ENCODE data around the gene DST. TPM values are rescaled to one million over a fixed set of nuclear protein-coding genes. Genes with fewer than 3 reads are reported as not detected.

The DST gene
- total and polyA plus RNA-seq, 7 experiments from 2014 or later = 0.46 to 20.3 (median 6.5) TPM

GRCh38 chr6:56514395-56514794 is 128.3 kb downstream of the DST start:
- no peaks in the 10 kb centered on the region for H3K27me3 ChIP-seq (ENCODE audit: control insufficient read depth in 2 of 2, insufficient read depth in 2 of 2, low read length in 2 of 2)
- intact Hi-C loops (cut with micrococcal nuclease) = no loop called here
- H3K36me3 Mint-ChIP-seq = peaks cover 0 to 7% (median 0%) of the 10 kb centered on the region in 5 donors
- no peak overlapping the region for H3K27ac ChIP-seq (ENCODE audit: low read depth, low read length)
- peaks cover 0 to 3% (median 0%) of the 10 kb centered on the region in 5 donors for H3K27me3 Mint-ChIP-seq
- peaks cover 0 to 10% (median 0%) of the 10 kb centered on the region in 11 donors for H3K9me3 Mint-ChIP-seq
- CTCF ChIA-PET = interaction anchor here (0.9 kb wide), 1 partner anchor 35 kb away, joined by 3 read pairs; no protein-coding TSS in a partner anchor
- peaks cover 0 to 2% (median 0%) of the 10 kb centered on the region in 7 donors for H3K4me1 Mint-ChIP-seq
- no peaks in the 10 kb centered on the region for H3K9me3 ChIP-seq (ENCODE audit: control insufficient read depth in 2 of 3, low read length in 3 of 3)
- POLR2A ChIA-PET = no interaction called here
- H3K4me1 ChIP-seq (ENCODE audit: control insufficient read depth in 2 of 2, insufficient read depth in 2 of 2, low read length in 2 of 2) = no peaks in the 10 kb centered on the region
- no peak overlapping the region for H3K4me3 ChIP-seq (ENCODE audit: low read length)
- no peak overlapping the region for H3K27ac Mint-ChIP-seq
- DNase-seq (no peak), ATAC-seq (no peak)
- H3K4me3 Mint-ChIP-seq = no peak overlapping the region
- no peaks in the 10 kb centered on the region for H3K36me3 ChIP-seq (ENCODE audit: control insufficient read depth in 2 of 3, insufficient read depth in 3 of 3, low read length in 3 of 3)

GRCh38 chr6:56513631-56514030 is 129.1 kb downstream of the DST start:
- no peak overlapping the region for H3K4me3 ChIP-seq (ENCODE audit: low read length)
- no peaks in the 10 kb centered on the region for H3K4me1 ChIP-seq (ENCODE audit: control insufficient read depth in 2 of 2, insufficient read depth in 2 of 2, low read length in 2 of 2)
- H3K36me3 Mint-ChIP-seq = peaks cover 0 to 7% (median 0%) of the 10 kb centered on the region in 5 donors
- DNase-seq (no peak), ATAC-seq (no peak)
- no peak overlapping the region for H3K27ac ChIP-seq (ENCODE audit: low read depth, low read length)
- no peak overlapping the region for H3K4me3 Mint-ChIP-seq
- no peaks in the 10 kb centered on the region for H3K36me3 ChIP-seq (ENCODE audit: control insufficient read depth in 2 of 3, insufficient read depth in 3 of 3, low read length in 3 of 3)
- peaks cover 0 to 2% (median 0%) of the 10 kb centered on the region in 11 donors for H3K9me3 Mint-ChIP-seq
- no peaks in the 10 kb centered on the region for H3K9me3 ChIP-seq (ENCODE audit: control insufficient read depth in 2 of 3, low read length in 3 of 3)
- no peaks in the 10 kb centered on the region for H3K27me3 ChIP-seq (ENCODE audit: control insufficient read depth in 2 of 2, insufficient read depth in 2 of 2, low read length in 2 of 2)
- POLR2A ChIA-PET = no interaction called here
- no peak overlapping the region for H3K27ac Mint-ChIP-seq
- peaks cover 0 to 3% (median 0%) of the 10 kb centered on the region in 5 donors for H3K27me3 Mint-ChIP-seq
- CTCF ChIA-PET = interaction anchor here (0.7 to 0.9 kb wide), 2 partner anchors 35 to 612 kb away, joined by 3 read pairs; no protein-coding TSS in a partner anchor
- peaks cover 0 to 2% (median 0%) of the 10 kb centered on the region in 7 donors for H3K4me1 Mint-ChIP-seq
- intact Hi-C loops (cut with micrococcal nuclease) = no loop called here

- ChIA-PET CTCF (no interaction called here), POLR2A (no interaction called here)
- Mint-ChIP-seq H3K9me3 (peaks cover 0 to 2% (median 0%) of the 10 kb centered on the region in 11 donors), H3K27me3 (no peaks in the 10 kb centered on the region), H3K4me1 (peaks cover 0 to 2% (median 0%) of the 10 kb centered on the region in 7 donors), H3K4me3 (no peak overlapping the region), H3K36me3 (peaks cover 0 to 3% (median 0%) of the 10 kb centered on the region in 5 donors), H3K27ac (no peak overlapping the region)
- Histone ChIP-seq H3K4me3 (ENCODE audit: low read length) (no peak overlapping the region), H3K4me1 (ENCODE audit: control insufficient read depth in 2 of 2, insufficient read depth in 2 of 2, low read length in 2 of 2) (no peaks in the 10 kb centered on the region), H3K27ac (ENCODE audit: low read depth, low read length) (no peak overlapping the region), H3K36me3 (ENCODE audit: control insufficient read depth in 2 of 3, insufficient read depth in 3 of 3, low read length in 3 of 3) (no peaks in the 10 kb centered on the region), H3K9me3 (ENCODE audit: control insufficient read depth in 2 of 3, low read length in 3 of 3) (no peaks in the 10 kb centered on the region), H3K27me3 (ENCODE audit: control insufficient read depth in 2 of 2, insufficient read depth in 2 of 2, low read length in 2 of 2) (no peaks in the 10 kb centered on the region)
- DNase-seq (no peak), ATAC-seq (no peak)
- intact Hi-C loops (cut with micrococcal nuclease) = no loop called here
These were observed 131.1 kb downstream of the DST start for GRCh38 chr6:56511591-56511990.

- no peak overlapping the region for H3K4me3 Mint-ChIP-seq
- H3K4me1 ChIP-seq (ENCODE audit: control insufficient read depth in 2 of 2, insufficient read depth in 2 of 2, low read length in 2 of 2) = no peaks in the 10 kb centered on the region
- intact Hi-C loops (cut with micrococcal nuclease) = no loop called here
- H3K36me3 Mint-ChIP-seq = peaks cover 0 to 3% (median 0%) of the 10 kb centered on the region in 5 donors
- no peaks in the 10 kb centered on the region for H3K9me3 ChIP-seq (ENCODE audit: control insufficient read depth in 2 of 3, low read length in 3 of 3)
- POLR2A ChIA-PET = no interaction called here
- no peak for DNase-seq
- H3K4me3 ChIP-seq (ENCODE audit: low read length) = no peak overlapping the region
- CTCF ChIA-PET = no interaction called here
- no peaks in the 10 kb centered on the region for H3K27me3 ChIP-seq (ENCODE audit: control insufficient read depth in 2 of 2, insufficient read depth in 2 of 2, low read length in 2 of 2)
- no peaks in the 10 kb centered on the region for H3K27me3 Mint-ChIP-seq
- peaks cover 0 to 2% (median 0%) of the 10 kb centered on the region in 7 donors for H3K4me1 Mint-ChIP-seq
- no peak for ATAC-seq
- no peak overlapping the region for H3K27ac ChIP-seq (ENCODE audit: low read depth, low read length)
- H3K36me3 ChIP-seq (ENCODE audit: control insufficient read depth in 2 of 3, insufficient read depth in 3 of 3, low read length in 3 of 3) = no peaks in the 10 kb centered on the region
- H3K27ac Mint-ChIP-seq = no peak overlapping the region
- H3K9me3 Mint-ChIP-seq = peaks cover 0 to 2% (median 0%) of the 10 kb centered on the region in 11 donors
These were observed 131.6 kb downstream of the DST start for GRCh38 chr6:56510984-56511531.

GRCh38 chr6:56509031-56509430 is 133.7 kb downstream of the DST start:
- ChIA-PET POLR2A (no interaction called here), CTCF (no interaction called here)
- ATAC-seq (no peak), DNase-seq (no peak)
- no peak overlapping the region for H3K27ac Mint-ChIP-seq
- Histone ChIP-seq H3K36me3 (ENCODE audit: control insufficient read depth in 2 of 3, insufficient read depth in 3 of 3, low read length in 3 of 3) (no peaks in the 10 kb centered on the region), H3K4me1 (ENCODE audit: control insufficient read depth in 2 of 2, insufficient read depth in 2 of 2, low read length in 2 of 2) (no peaks in the 10 kb centered on the region), H3K27ac (ENCODE audit: low read depth, low read length) (no peak overlapping the region), H3K4me3 (ENCODE audit: low read length) (no peak overlapping the region), H3K9me3 (ENCODE audit: control insufficient read depth in 2 of 3, low read length in 3 of 3) (no peaks in the 10 kb centered on the region), H3K27me3 (ENCODE audit: control insufficient read depth in 2 of 2, insufficient read depth in 2 of 2, low read length in 2 of 2) (no peaks in the 10 kb centered on the region)
- peaks cover 0 to 2% (median 0%) of the 10 kb centered on the region in 11 donors for H3K9me3 Mint-ChIP-seq
- intact Hi-C loops (cut with micrococcal nuclease) = no loop called here
- no peak overlapping the region for H3K4me3 Mint-ChIP-seq
- H3K27me3 Mint-ChIP-seq = no peaks in the 10 kb centered on the region
- peaks cover 0 to 3% (median 0%) of the 10 kb centered on the region in 5 donors for H3K36me3 Mint-ChIP-seq
- H3K4me1 Mint-ChIP-seq = no peaks in the 10 kb centered on the region

GRCh38 chr6:56507517-56507916 is 135.2 kb downstream of the DST start:
- Mint-ChIP-seq H3K4me3 (no peak overlapping the region), H3K9me3 (peaks cover 0 to 2% (median 0%) of the 10 kb centered on the region in 11 donors), H3K36me3 (peaks cover 0 to 3% (median 0%) of the 10 kb centered on the region in 5 donors), H3K27me3 (no peaks in the 10 kb centered on the region), H3K27ac (no peak overlapping the region), H3K4me1 (no peaks in the 10 kb centered on the region)
- Histone ChIP-seq H3K27me3 (ENCODE audit: control insufficient read depth in 2 of 2, insufficient read depth in 2 of 2, low read length in 2 of 2) (no peaks in the 10 kb centered on the region), H3K4me1 (ENCODE audit: control insufficient read depth in 2 of 2, insufficient read depth in 2 of 2, low read length in 2 of 2) (no peaks in the 10 kb centered on the region), H3K36me3 (ENCODE audit: control insufficient read depth in 2 of 3, insufficient read depth in 3 of 3, low read length in 3 of 3) (no peaks in the 10 kb centered on the region), H3K4me3 (ENCODE audit: low read length) (no peak overlapping the region), H3K9me3 (ENCODE audit: control insufficient read depth in 2 of 3, low read length in 3 of 3) (no peaks in the 10 kb centered on the region), H3K27ac (ENCODE audit: low read depth, low read length) (no peak overlapping the region)
- DNase-seq = no peak
- intact Hi-C loops (cut with micrococcal nuclease) = no loop called here
- ChIA-PET CTCF (no interaction called here), POLR2A (no interaction called here)
- no peak for ATAC-seq

Data from naive thymus-derived CD4-positive, alpha-beta T cell (primary cell).